Activated T-helper 1 cell treated with anti-CD3 and anti-CD28 coated beads, Interleukin-12 subunit alpha, Interleukin-12 subunit beta, Interleukin-2, Interleukin-4 antibody, amounts not matched to agents 30 ng/mL and 10 ng/mL and 1 ng/mL, durations not matched to agents 14 hours and 24 hours and 36 hours (primary cell): ENCODE results near the gene DSC3. TPM values are rescaled to one million over a fixed set of nuclear protein-coding genes. Genes with fewer than 3 reads are reported as not detected.
"Not testable (repeated sequence)": the region's sequence is repeated elsewhere in the genome, so short reads cannot be mapped to it uniquely, and the experiment has no call there.

ENCODE experiments used
- DNase-seq: peaks from one replicate; pipeline ENCODE4 v3.0.0; 2021; ENCODE audit warnings: low spot score
- H3K27ac Mint-ChIP-seq: one replicate; pipeline ENCODE4 v1.8.0; 2021; ENCODE audit warnings: mild to moderate bottlenecking, mixed read lengths
- H3K27me3 Mint-ChIP-seq: one replicate; pipeline ENCODE4 v1.8.0; 2022; ENCODE audit warnings: mild to moderate bottlenecking, moderate library complexity, mixed read lengths; ENCODE audit not compliant: insufficient read depth
- H3K36me3 Mint-ChIP-seq: one replicate; pipeline ENCODE4 v1.8.0; 2021; ENCODE audit warnings: low read depth, mixed read lengths
- H3K4me1 Mint-ChIP-seq: one replicate; pipeline ENCODE4 v1.8.0; 2021; ENCODE audit warnings: low read depth, mixed read lengths
- H3K4me3 Mint-ChIP-seq: one replicate; pipeline ENCODE4 v1.8.0; 2021; ENCODE audit warnings: mild to moderate bottlenecking, moderate library complexity, mixed read lengths
- H3K9me3 Mint-ChIP-seq: one replicate; pipeline ENCODE4 v1.8.0; 2021; ENCODE audit warnings: mixed read lengths
- intact Hi-C: fragments of 100-400 bp; cut with micrococcal nuclease; formaldehyde crosslinking; loops from one replicate; pipeline ENCODE4 v1.15.1; 2024
- total RNA-seq: library from RNA; stranded (reverse); gene quantifications from 2 replicates; pipeline ENCODE4 v1.2.3, GENCODE V29; 2022

The DSC3 gene
- total RNA-seq, 1 donor from 2014 or later, result not detected

DNA sequence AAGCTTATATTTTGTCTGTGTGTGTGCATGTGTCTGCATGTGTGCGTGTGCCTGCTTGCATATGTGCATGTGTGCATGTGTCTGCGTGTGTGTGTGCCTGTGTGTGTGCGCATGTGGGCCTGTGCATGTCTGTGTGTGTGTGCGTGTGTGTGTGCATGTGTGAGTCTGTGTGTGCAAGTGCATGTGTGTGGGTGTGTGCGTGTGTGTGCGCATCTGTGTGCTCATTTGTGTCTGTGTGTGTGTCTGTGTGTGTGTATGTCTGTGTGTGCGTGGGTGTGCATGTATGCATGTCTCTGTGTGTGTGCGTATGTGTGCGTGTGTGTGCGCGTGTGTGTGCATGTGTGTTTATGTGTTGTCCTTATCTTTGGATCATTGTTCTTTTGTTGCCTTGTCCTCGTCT is 56.8 kb downstream of the DSC3 start:
- no peaks in the 10 kb centered on the region for H3K9me3 Mint-ChIP-seq
- H3K4me3 Mint-ChIP-seq, result no peak overlapping the region
- no peaks in the 10 kb centered on the region for H3K4me1 Mint-ChIP-seq
- no peak overlapping the region for H3K27ac Mint-ChIP-seq
- H3K27me3 Mint-ChIP-seq, result no peaks in the 10 kb centered on the region
- no peak for DNase-seq
- intact Hi-C loops, result no loop called here
- H3K36me3 Mint-ChIP-seq, result no peaks in the 10 kb centered on the region

GRCh38 chr18:30982285-30982992 is 60.1 kb downstream of the DSC3 start:
- no peaks in the 10 kb centered on the region for H3K27me3 Mint-ChIP-seq
- H3K4me3 Mint-ChIP-seq, result no peak overlapping the region
- no peaks in the 10 kb centered on the region for H3K9me3 Mint-ChIP-seq
- no peak for DNase-seq
- no peaks in the 10 kb centered on the region for H3K4me1 Mint-ChIP-seq
- no peak overlapping the region for H3K27ac Mint-ChIP-seq
- intact Hi-C loops, result no loop called here
- H3K36me3 Mint-ChIP-seq, result no peaks in the 10 kb centered on the region

DNA sequence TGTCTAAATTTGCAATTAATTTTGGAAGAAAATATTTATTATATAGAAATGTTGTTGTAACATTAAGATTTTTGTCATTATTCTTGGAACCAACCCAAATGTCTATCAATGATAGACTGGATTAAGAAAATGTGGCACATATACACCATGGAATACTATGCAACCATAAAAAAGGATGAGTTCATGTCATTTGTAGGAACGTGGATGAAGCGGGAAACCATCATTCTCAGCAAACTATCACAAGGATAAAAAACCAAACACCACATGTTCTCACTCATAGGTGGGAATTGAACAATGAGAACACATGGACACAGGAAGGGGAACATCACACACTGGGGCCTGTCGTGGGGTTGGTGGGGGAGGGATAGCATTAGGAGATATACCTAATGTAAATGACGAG is 64.5 kb downstream of the DSC3 start:
- H3K27ac Mint-ChIP-seq, H3K9me3 Mint-ChIP-seq, DNase-seq, intact Hi-C loops, H3K36me3 Mint-ChIP-seq, H3K27me3 Mint-ChIP-seq, H3K4me3 Mint-ChIP-seq, H3K4me1 Mint-ChIP-seq: not testable (repeated sequence)

GRCh38 chr18:30971338-30971956 is 71.1 kb downstream of the DSC3 start:
- H3K27me3 Mint-ChIP-seq, result no peaks in the 10 kb centered on the region
- no peaks in the 10 kb centered on the region for H3K9me3 Mint-ChIP-seq
- H3K36me3 Mint-ChIP-seq, result no peaks in the 10 kb centered on the region
- no peak overlapping the region for H3K4me3 Mint-ChIP-seq
- H3K4me1 Mint-ChIP-seq, result no peaks in the 10 kb centered on the region
- intact Hi-C loops, result no loop called here
- H3K27ac Mint-ChIP-seq, result no peak overlapping the region
- DNase-seq, result no peak

DNA sequence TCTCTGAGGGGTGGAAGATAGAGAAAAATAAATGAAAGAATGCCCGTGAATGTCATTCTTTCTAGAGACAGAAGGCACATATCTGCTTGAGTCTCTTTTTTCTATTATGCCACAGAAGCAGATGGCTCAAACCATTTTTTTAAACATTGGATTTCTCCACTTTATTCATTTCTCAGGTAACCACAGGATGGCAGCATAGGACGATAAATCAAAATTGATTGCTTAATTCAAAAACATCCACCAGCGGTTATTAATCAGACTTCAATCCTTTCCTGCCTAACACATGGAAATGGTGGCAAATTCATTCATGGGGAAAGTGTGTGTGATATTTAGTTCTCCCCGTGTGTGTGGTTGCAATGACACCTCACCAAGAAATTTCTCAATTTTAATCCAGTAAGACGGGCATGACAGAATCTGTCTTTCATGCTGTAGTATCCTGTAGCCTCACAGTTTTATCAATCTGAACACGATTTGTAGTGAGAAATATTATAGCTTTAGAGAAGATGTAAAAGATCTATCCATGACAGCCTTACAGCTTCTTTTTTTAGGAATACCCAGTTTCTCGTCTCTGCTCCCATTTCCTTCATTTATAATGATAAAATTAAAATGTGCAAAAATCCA is 72.2 kb downstream of the DSC3 start:
- H3K9me3 Mint-ChIP-seq, result no peaks in the 10 kb centered on the region
- no peak for DNase-seq
- no peak overlapping the region for H3K27ac Mint-ChIP-seq
- no peaks in the 10 kb centered on the region for H3K36me3 Mint-ChIP-seq
- no peaks in the 10 kb centered on the region for H3K4me1 Mint-ChIP-seq
- intact Hi-C loops, result no loop called here
- H3K27me3 Mint-ChIP-seq, result no peaks in the 10 kb centered on the region
- H3K4me3 Mint-ChIP-seq, result no peak overlapping the region

DNA sequence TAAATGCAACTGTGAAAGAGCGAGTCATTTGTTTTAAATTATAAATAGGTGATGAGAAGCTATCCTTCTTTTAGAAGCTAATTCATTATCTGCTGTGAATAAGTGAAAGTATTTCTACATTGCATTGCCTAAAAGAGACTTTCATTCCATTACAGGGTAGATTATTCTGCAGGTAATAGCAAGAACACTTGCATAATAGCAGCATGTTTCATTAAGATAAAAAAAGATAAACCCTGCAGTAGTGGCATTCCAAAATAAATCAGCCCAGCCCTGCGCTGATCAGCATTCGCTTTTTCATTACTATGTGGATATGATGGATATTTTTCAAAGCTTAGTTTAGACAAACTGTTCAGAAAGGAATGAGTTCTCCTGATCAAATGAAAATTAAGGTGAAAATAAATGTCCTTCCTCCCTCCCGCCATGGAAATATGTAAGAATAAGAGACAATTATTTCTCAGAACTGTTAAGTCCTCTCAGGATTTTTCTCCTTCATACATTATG is 72.8 kb downstream of the DSC3 start:
- H3K27ac Mint-ChIP-seq, result no peak overlapping the region
- no peaks in the 10 kb centered on the region for H3K27me3 Mint-ChIP-seq
- DNase-seq, result no peak
- intact Hi-C loops, result no loop called here
- H3K36me3 Mint-ChIP-seq, result no peaks in the 10 kb centered on the region
- H3K9me3 Mint-ChIP-seq, result no peaks in the 10 kb centered on the region
- no peaks in the 10 kb centered on the region for H3K4me1 Mint-ChIP-seq
- no peak overlapping the region for H3K4me3 Mint-ChIP-seq

- Mint-ChIP-seq H3K9me3 (no peaks in the 10 kb centered on the region), H3K27ac (no peak overlapping the region), H3K36me3 (no peaks in the 10 kb centered on the region), H3K4me3 (no peak overlapping the region), H3K27me3 (no peaks in the 10 kb centered on the region), H3K4me1 (no peaks in the 10 kb centered on the region)
- intact Hi-C loops, result no loop called here
- DNase-seq, result no peak
These were observed 74.8 kb downstream of the DSC3 start for GRCh38 chr18:30967701-30968100.

DNA sequence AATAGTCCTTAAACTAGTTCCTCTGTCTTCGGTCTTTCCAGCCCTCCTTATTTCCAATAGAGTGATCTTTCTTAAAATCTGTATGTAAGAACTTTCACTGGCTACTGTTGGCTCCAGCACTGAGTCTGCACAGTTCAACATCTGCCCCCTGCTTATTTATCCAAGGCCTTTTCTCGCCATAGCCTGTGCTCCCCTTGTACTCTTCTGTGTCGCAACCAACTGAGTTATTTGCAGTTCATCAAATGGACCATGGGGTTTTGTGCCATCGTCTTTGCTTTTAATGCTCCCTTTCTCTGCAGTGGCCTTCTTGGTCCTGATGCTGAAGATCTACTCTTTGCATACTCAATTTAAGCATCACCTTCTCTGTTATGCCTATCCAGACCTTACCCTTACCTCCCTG is 77.3 kb downstream of the DSC3 start:
- no peak overlapping the region for H3K4me3 Mint-ChIP-seq

GRCh38 chr18:30960661-30961060 is 81.9 kb downstream of the DSC3 start:
- intact Hi-C loops, result no loop called here

More for the DNA sequence above, 77.3 kb downstream of the DSC3 start:
- no peaks in the 10 kb centered on the region for H3K9me3 Mint-ChIP-seq
- DNase-seq, result no peak
- no peaks in the 10 kb centered on the region for H3K4me1 Mint-ChIP-seq
- no peak overlapping the region for H3K27ac Mint-ChIP-seq
- H3K27me3 Mint-ChIP-seq, result no peaks in the 10 kb centered on the region
- intact Hi-C loops, result no loop called here
- H3K36me3 Mint-ChIP-seq, result no peaks in the 10 kb centered on the region

GRCh38 chr18:30957066-30957465 is 85.5 kb downstream of the DSC3 start:
- intact Hi-C loops, result no loop called here
- no peaks in the 10 kb centered on the region for H3K36me3 Mint-ChIP-seq

More at GRCh38 chr18:30960661-30961060, 81.9 kb downstream of the DSC3 start:
- DNase-seq, result no peak
- Mint-ChIP-seq H3K36me3 (no peaks in the 10 kb centered on the region), H3K4me1 (no peaks in the 10 kb centered on the region), H3K27ac (no peak overlapping the region), H3K9me3 (no peaks in the 10 kb centered on the region), H3K27me3 (no peaks in the 10 kb centered on the region), H3K4me3 (no peak overlapping the region)

DNA sequence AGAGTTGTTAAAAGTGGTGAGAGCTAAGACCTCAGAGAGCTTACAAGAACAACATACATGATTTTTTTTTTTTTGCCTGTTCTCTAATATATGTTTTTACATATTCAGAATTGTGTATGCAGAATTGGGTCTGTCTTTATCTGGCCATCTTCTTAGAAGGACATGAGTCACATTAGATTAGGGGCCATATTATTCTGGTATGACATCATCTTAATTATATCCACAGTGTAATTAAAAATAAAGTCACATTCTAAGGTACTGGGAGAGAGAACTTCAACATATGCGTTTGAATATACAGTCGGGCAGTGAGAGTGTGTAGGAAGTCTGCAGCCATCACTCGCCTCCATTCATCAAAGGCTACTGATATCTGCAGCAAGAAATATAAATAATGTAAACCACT is 88.3 kb downstream of the DSC3 start:
- Mint-ChIP-seq H3K27me3 (no peaks in the 10 kb centered on the region), H3K9me3 (no peaks in the 10 kb centered on the region), H3K27ac (no peak overlapping the region), H3K36me3 (no peaks in the 10 kb centered on the region), H3K4me1 (no peaks in the 10 kb centered on the region), H3K4me3 (no peak overlapping the region)
- no peak for DNase-seq
- intact Hi-C loops, result no loop called here

More at GRCh38 chr18:30957066-30957465, 85.5 kb downstream of the DSC3 start:
- Mint-ChIP-seq H3K4me3 (no peak overlapping the region), H3K9me3 (no peaks in the 10 kb centered on the region), H3K27ac (no peak overlapping the region), H3K4me1 (no peaks in the 10 kb centered on the region), H3K27me3 (no peaks in the 10 kb centered on the region)
- no peak for DNase-seq

DNA sequence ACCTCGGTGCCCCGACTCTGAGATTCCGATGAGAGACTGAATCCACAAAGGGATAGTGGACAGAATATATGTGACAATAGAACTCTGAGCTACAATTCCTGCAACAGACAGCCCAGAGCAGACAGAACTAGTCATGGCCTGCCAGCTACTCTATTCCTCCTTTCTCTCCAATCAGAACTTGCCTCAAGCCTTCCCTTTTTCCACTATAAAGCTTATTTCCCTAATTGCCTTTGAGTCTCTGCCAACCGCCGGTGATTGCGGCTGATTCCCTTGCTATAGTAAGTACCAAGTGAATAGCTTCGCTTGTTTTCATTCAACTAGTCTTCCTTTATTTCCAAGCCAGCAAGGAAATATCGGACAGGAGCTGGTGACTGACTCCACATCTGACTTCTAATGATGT is 96.8 kb downstream of the DSC3 start:
- DNase-seq, result no peak
- no peaks in the 10 kb centered on the region for H3K36me3 Mint-ChIP-seq
- H3K4me1 Mint-ChIP-seq, result no peaks in the 10 kb centered on the region
- no peaks in the 10 kb centered on the region for H3K27me3 Mint-ChIP-seq
- H3K4me3 Mint-ChIP-seq, result no peak overlapping the region
- H3K9me3 Mint-ChIP-seq, result peaks cover 7% of the 10 kb centered on the region
- no peak overlapping the region for H3K27ac Mint-ChIP-seq
- intact Hi-C loops, result no loop called here

DNA sequence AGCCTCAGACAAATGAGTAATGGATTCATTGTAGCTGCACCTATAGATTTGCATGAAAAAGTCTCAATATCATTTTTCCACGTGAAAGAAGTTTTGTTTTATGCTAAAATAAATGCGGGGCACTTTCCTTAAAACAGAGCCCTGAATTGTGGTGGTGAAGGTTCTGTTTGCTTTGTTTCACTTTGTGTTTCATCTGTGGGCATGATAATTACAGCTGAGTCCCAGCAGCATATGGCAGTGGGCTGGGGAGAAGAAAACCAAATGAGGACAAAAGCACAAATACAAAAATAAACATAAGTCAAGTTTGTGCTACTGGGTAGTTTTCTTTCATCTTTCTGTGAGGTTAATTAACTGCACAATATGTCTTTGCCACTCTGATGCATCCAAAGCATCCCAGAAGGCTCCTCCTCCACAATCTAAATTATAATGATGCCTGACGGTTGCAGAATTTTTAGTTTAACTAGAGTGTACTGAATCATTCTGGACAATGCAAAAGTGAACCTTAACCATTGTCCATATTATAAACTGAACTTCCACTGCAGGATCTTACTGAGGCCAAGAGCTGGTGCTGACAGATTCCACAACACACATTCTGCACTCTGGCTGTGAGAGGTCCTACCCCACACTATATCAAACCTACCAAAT is 97.6 kb downstream of the DSC3 start:
- DNase-seq, result no peak
- Mint-ChIP-seq H3K9me3 (peaks cover 7% of the 10 kb centered on the region), H3K4me1 (no peaks in the 10 kb centered on the region), H3K36me3 (no peaks in the 10 kb centered on the region), H3K27me3 (no peaks in the 10 kb centered on the region), H3K4me3 (no peak overlapping the region), H3K27ac (no peak overlapping the region)
- intact Hi-C loops, result no loop called here
